OCI-LY7 (cell line): ENCODE results near the gene COL10A1. TPM values are rescaled to one million over a fixed set of nuclear protein-coding genes. Genes with fewer than 3 reads are reported as not detected.

Experiments used
- BruUV-seq: library from RNA; stranded (reverse); fragments of 400-500 nt; replicated peaks from 2 replicates; lab custom pipeline; 2021; lab: Mats Ljungman, UMichigan
- CTCF ChIA-PET: fragments of 300-600 bp; sonication (Branson Sonifier 250); formaldehyde crosslinking; loops from one replicate; lab custom pipeline; 2022; ENCODE audit warnings: antibody characterized with exemption; ENCODE audit not compliant: unreplicated experiment; lab: Charles Lee
- POLR2A ChIA-PET: fragments of 300-600 bp; sonication (Branson Sonifier 250); formaldehyde crosslinking; loops from one replicate; lab custom pipeline; 2022; ENCODE audit warnings: antibody characterized with exemption; lab: Charles Lee
- DNase-seq: peaks from one replicate; pipeline ENCODE4 v3.0.0-alpha.2; 2015; ENCODE audit warnings: low spot score
- H2AFZ ChIP-seq: fragments of 200-600 bp; sonication (generic), shearing (Covaris generic); 2 replicates; pipeline ENCODE4 v1.6.1; 2014; ENCODE audit warnings: mild to moderate bottlenecking, antibody characterized with exemption, low read length, moderate library complexity
- H3K27ac ChIP-seq: fragments of 200-600 bp; sonication (generic); 2 replicates; pipeline ENCODE4 v1.5.1; 2014; ENCODE audit warnings: mixed run types, low read depth, mild to moderate bottlenecking, moderate library complexity, low read length, inconsistent platforms; ENCODE audit not compliant: poor library complexity, severe bottlenecking
- H3K36me3 ChIP-seq: fragments of 200-600 bp; sonication (generic); 2 replicates; pipeline ENCODE4 v1.6.1; 2014; ENCODE audit warnings: mild to moderate bottlenecking, antibody characterized with exemption, low read length, moderate library complexity, mixed read lengths; ENCODE audit not compliant: insufficient read depth
- H3K4me1 ChIP-seq: fragments of 200-600 bp; sonication (generic); 2 replicates; pipeline ENCODE4 v1.5.1; 2014; ENCODE audit warnings: mild to moderate bottlenecking, low read length; ENCODE audit not compliant: insufficient read depth, poor library complexity, severe bottlenecking
- H3K4me2 ChIP-seq: fragments of 200-600 bp; sonication (generic); 2 replicates; pipeline ENCODE4 v1.6.1; 2014; ENCODE audit warnings: mild to moderate bottlenecking, low read length
- H3K4me3 ChIP-seq: fragments of 200-600 bp; sonication (generic); 2 replicates; pipeline ENCODE4 v1.5.1; 2014; ENCODE audit warnings: mild to moderate bottlenecking, low read depth, low read length; ENCODE audit not compliant: poor library complexity, severe bottlenecking
- H3K79me2 ChIP-seq: fragments of 200-600 bp; sonication (generic); 2 replicates; pipeline ENCODE4 v1.6.1; 2016; ENCODE audit warnings: low read depth, mild to moderate bottlenecking, low read length, moderate library complexity, mixed read lengths; ENCODE audit not compliant: insufficient read depth
- H3K9me2 ChIP-seq: fragments of 200-600 bp; sonication (generic); 2 replicates; pipeline ENCODE4 v1.6.1; 2016; ENCODE audit warnings: mild to moderate bottlenecking, low read length, mixed read lengths; ENCODE audit not compliant: insufficient read depth
- H3K9me3 ChIP-seq: fragments of 200-600 bp; sonication (generic); 2 replicates; pipeline ENCODE4 v1.6.1; 2014; ENCODE audit warnings: mild to moderate bottlenecking, mixed run types, low read length, mixed read lengths
- H4K20me1 ChIP-seq: fragments of 200-600 bp; sonication (generic); 2 replicates; pipeline ENCODE4 v1.6.1; 2014; ENCODE audit warnings: mild to moderate bottlenecking, antibody characterized with exemption, low read length, moderate library complexity, mixed read lengths; ENCODE audit not compliant: insufficient read depth
- EZH2phosphoT487 ChIP-seq: fragments of 200-600 bp; sonication (generic); IDR thresholded peaks from 2 replicates; pipeline ENCODE4 v1.6.1; 2018; ENCODE audit warnings: low read depth, borderline replicate concordance, mild to moderate bottlenecking, mixed run types, antibody characterized with exemption, low read length, moderate library complexity, mixed read lengths
- intact Hi-C: fragments of 100-400 bp; cut with micrococcal nuclease; formaldehyde crosslinking; loops from one replicate; pipeline ENCODE4 v1.10.0; 2022; ENCODE audit not compliant: unreplicated experiment
- total RNA-seq, 2 experiments: library from RNA; depleted of rRNA in 1 of 2; stranded (reverse); fragments of >200 nt in 1 of 2; shearing (Covaris generic) in 1 of 2; gene quantifications; 2 replicates each; pipeline ENCODE4 v1.2.3, GENCODE V29; 2014 to 2022
- TF ChIP-seq, protein P1 (sequence below): fragments of 200-600 bp; sonication (generic); conservative IDR thresholded peaks from 2 replicates; pipeline ENCODE4 v1.5.1; 2014; ENCODE audit warnings: mild to moderate bottlenecking, antibody characterized with exemption, low read length, moderate library complexity, mixed read lengths

The COL10A1 gene
- total RNA-seq, 2 experiments from 2014 or later = not detected

- DNase-seq = no peak
- Histone ChIP-seq H3K27ac (no peak overlapping the region), H3K4me2 (no peak overlapping the region), H3K79me2 (no peaks in the 10 kb centered on the region), H3K9me3 (no peaks in the 10 kb centered on the region), H4K20me1 (peaks cover 3% of the 10 kb centered on the region; the same call in 1 of the 2 replicates), H3K36me3 (no peaks in the 10 kb centered on the region), H3K9me2 (no peaks in the 10 kb centered on the region), H2AFZ (no peak overlapping the region), H3K4me3 (no peak overlapping the region), H3K4me1 (no peaks in the 10 kb centered on the region)
- no TSS peak for BruUV-seq
- intact Hi-C loops = no loop called here
- ChIA-PET CTCF (no interaction called here), POLR2A (interaction anchor here (1.1 kb wide), 1 partner anchor 39 kb away, joined by 3 read pairs; no protein-coding TSS in a partner anchor)
- TF ChIP-seq, protein P1, sequence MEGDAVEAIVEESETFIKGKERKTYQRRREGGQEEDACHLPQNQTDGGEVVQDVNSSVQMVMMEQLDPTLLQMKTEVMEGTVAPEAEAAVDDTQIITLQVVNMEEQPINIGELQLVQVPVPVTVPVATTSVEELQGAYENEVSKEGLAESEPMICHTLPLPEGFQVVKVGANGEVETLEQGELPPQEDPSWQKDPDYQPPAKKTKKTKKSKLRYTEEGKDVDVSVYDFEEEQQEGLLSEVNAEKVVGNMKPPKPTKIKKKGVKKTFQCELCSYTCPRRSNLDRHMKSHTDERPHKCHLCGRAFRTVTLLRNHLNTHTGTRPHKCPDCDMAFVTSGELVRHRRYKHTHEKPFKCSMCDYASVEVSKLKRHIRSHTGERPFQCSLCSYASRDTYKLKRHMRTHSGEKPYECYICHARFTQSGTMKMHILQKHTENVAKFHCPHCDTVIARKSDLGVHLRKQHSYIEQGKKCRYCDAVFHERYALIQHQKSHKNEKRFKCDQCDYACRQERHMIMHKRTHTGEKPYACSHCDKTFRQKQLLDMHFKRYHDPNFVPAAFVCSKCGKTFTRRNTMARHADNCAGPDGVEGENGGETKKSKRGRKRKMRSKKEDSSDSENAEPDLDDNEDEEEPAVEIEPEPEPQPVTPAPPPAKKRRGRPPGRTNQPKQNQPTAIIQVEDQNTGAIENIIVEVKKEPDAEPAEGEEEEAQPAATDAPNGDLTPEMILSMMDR = no peak
- no peak for TF ChIP-seq EZH2phosphoT487
Observed at GRCh38 chr6:116156405-116157326, 30.7 kb upstream of the COL10A1 start.

- intact Hi-C loops = no loop called here
- no peak for DNase-seq
- Histone ChIP-seq H4K20me1 (peaks cover 3% of the 10 kb centered on the region; the same call in 1 of the 2 replicates), H3K9me3 (no peaks in the 10 kb centered on the region), H3K4me1 (no peaks in the 10 kb centered on the region), H3K27ac (no peak overlapping the region), H3K4me3 (no peak overlapping the region), H3K79me2 (no peaks in the 10 kb centered on the region), H3K36me3 (no peaks in the 10 kb centered on the region), H2AFZ (no peak overlapping the region), H3K4me2 (no peak overlapping the region), H3K9me2 (no peaks in the 10 kb centered on the region)
- BruUV-seq = no TSS peak
- ChIA-PET POLR2A (no interaction called here), CTCF (no interaction called here)
- TF ChIP-seq, protein P1 = no peak
- no peak for TF ChIP-seq EZH2phosphoT487
Observed at GRCh38 chr6:116154887-116155286, 29.0 kb upstream of the COL10A1 start.

DNA sequence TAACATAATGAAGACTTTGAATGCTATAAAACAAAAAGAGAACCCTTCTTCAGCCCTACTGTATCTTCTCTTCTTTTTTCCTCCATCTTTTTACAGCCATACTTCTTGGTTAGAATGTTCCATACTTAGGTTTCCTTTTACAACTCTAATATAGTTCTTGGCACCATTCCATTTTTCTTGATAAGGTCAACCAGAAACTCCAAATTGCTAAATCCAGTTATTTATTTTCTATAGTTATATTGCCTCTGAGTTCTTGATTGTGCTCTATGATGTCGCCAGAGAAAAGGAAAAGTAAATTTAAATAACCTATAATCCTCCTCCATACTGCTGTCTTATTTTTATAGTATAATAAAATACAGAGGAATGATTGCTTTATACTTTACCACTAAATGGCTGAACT, 26.7 kb upstream of the COL10A1 start:
- Histone ChIP-seq H3K9me2 (no peaks in the 10 kb centered on the region), H4K20me1 (no peaks in the 10 kb centered on the region), H2AFZ (no peak overlapping the region), H3K9me3 (no peaks in the 10 kb centered on the region), H3K79me2 (no peaks in the 10 kb centered on the region), H3K36me3 (no peaks in the 10 kb centered on the region), H3K4me3 (no peak overlapping the region), H3K27ac (no peak overlapping the region), H3K4me1 (no peaks in the 10 kb centered on the region), H3K4me2 (no peak overlapping the region)
- POLR2A ChIA-PET = interaction anchor here (0.7 to 1.2 kb wide), 3 partner anchors 18 to 49 kb away, joined by 3 read pairs; no protein-coding TSS in a partner anchor
- no peak for TF ChIP-seq EZH2phosphoT487
- TF ChIP-seq, protein P1 = no peak
- DNase-seq = no peak
- CTCF ChIA-PET = no interaction called here
- no TSS peak for BruUV-seq
- intact Hi-C loops = no loop called here
